Esophagus (tissue), 2 donors: ENCODE data around the gene SLC30A7. TPM values are rescaled to one million over a fixed set of nuclear protein-coding genes. Genes with fewer than 3 reads are reported as not detected.

ENCODE experiments used
- H3K27ac ChIP-seq, 2 donors: one replicate each; pipeline ENCODE4 v1.5.1; 2013; ENCODE audit warnings: low read depth in 2 of 2, mild to moderate bottlenecking in 2 of 2, inconsistent platforms in 1 of 2, low read length in 1 of 2, moderate library complexity in 1 of 2
- H3K27me3 ChIP-seq, 2 donors: one replicate each; pipeline ENCODE4 v1.6.1; 2013; ENCODE audit warnings: low read length in 2 of 2, control low read depth in 1 of 2, mild to moderate bottlenecking in 1 of 2; ENCODE audit not compliant: insufficient read depth in 2 of 2, control insufficient read depth in 1 of 2
- H3K36me3 ChIP-seq, 2 donors: one replicate each; pipeline ENCODE4 v1.6.1; 2013; ENCODE audit warnings: low read length in 1 of 2; ENCODE audit not compliant: control insufficient read depth in 2 of 2, insufficient read depth in 2 of 2
- H3K4me1 ChIP-seq, 2 donors: one replicate each; pipeline ENCODE4 v1.6.1; 2013; ENCODE audit warnings: low read length in 1 of 2; ENCODE audit not compliant: control insufficient read depth in 2 of 2, insufficient read depth in 2 of 2
- H3K4me3 ChIP-seq, 2 donors: one replicate each; pipeline ENCODE4 v1.5.1; 2013; ENCODE audit warnings: low read length in 2 of 2, mild to moderate bottlenecking in 2 of 2, low read depth in 1 of 2, moderate library complexity in 1 of 2
- H3K9me3 ChIP-seq, 2 donors: one replicate each; pipeline ENCODE4 v1.6.1; 2013; ENCODE audit warnings: mild to moderate bottlenecking in 2 of 2, low read depth in 1 of 2, low read length in 1 of 2, moderate library complexity in 1 of 2; ENCODE audit not compliant: control insufficient read depth in 2 of 2, insufficient read depth in 1 of 2
- WGBS, 2 donors: extraction: QIAGEN DNeasy Blood & Tissue Kit; methylation state at CpG; one replicate each; pipeline ENCODE4 v1.1.7; 2013; 5-methylcytosine and 5-hydroxymethylcytosine counted together
- polyA plus RNA-seq, 2 donors: library from polyadenylated mRNA; stranded (reverse); fragments of 200-250 nt; gene quantifications; one replicate each; pipeline ENCODE4 v1.2.3, GENCODE V29; 2013
- donor health status: healthy with polysubstance abuse.
- donor health status: Bipolar disorder and iron deficiency.

The SLC30A7 gene
- polyA plus RNA-seq, 2 donors, result 2.2 to 2.8 TPM

- Histone ChIP-seq H3K36me3 (no peaks in the 10 kb centered on the region), H3K4me3 (no peak overlapping the region), H3K27me3 (no peaks in the 10 kb centered on the region), H3K27ac (no peak overlapping the region), H3K9me3 (no peaks in the 10 kb centered on the region), H3K4me1 (no peaks in the 10 kb centered on the region)
- 18 to 24% methylated on average over 5 of the region's 5 CpGs for WGBS, 2 donors
Observed at GRCh38 chr1:100866041-100866900, 29.6 kb upstream of the SLC30A7 start.

GRCh38 chr1:100866901-100867206 lies 29.0 kb upstream of the SLC30A7 start:
- H3K4me3 ChIP-seq, result no peak overlapping the region
- no peaks in the 10 kb centered on the region for H3K27me3 ChIP-seq
- H3K36me3 ChIP-seq, result no peaks in the 10 kb centered on the region
- WGBS, 2 donors, result 64% methylated on average over 2 of the region's 2 CpGs
- H3K9me3 ChIP-seq, result no peaks in the 10 kb centered on the region
- H3K4me1 ChIP-seq, result no peaks in the 10 kb centered on the region
- no peak overlapping the region for H3K27ac ChIP-seq

GRCh38 chr1:100868364-100868995 lies 27.4 kb upstream of the SLC30A7 start:
- Histone ChIP-seq H3K9me3 (no peaks in the 10 kb centered on the region), H3K27ac (no peak overlapping the region)
- WGBS, 2 donors, result 11 to 16% methylated on average over 7 of the region's 7 CpGs

GRCh38 chr1:100869996-100870395 lies 25.9 kb upstream of the SLC30A7 start:
- Histone ChIP-seq H3K36me3 (no peaks in the 10 kb centered on the region), H3K9me3 (no peaks in the 10 kb centered on the region), H3K27me3 (no peaks in the 10 kb centered on the region), H3K4me1 (no peaks in the 10 kb centered on the region), H3K4me3 (no peak overlapping the region), H3K27ac (no peak overlapping the region)
- WGBS, 2 donors, result 86 to 87% methylated on average over 2 of the region's 2 CpGs

More at GRCh38 chr1:100868364-100868995, 27.4 kb upstream of the SLC30A7 start:
- no peak overlapping the region for H3K4me3 ChIP-seq
- no peaks in the 10 kb centered on the region for H3K27me3 ChIP-seq
- no peaks in the 10 kb centered on the region for H3K36me3 ChIP-seq
- H3K4me1 ChIP-seq, result no peaks in the 10 kb centered on the region

- Histone ChIP-seq H3K27me3 (no peaks in the 10 kb centered on the region), H3K27ac (no peak overlapping the region), H3K36me3 (no peaks in the 10 kb centered on the region), H3K4me1 (no peaks in the 10 kb centered on the region), H3K4me3 (no peak overlapping the region), H3K9me3 (no peaks in the 10 kb centered on the region)
- WGBS, 2 donors, result 72 to 79% methylated on average over 2 of the region's 2 CpGs
Observed at GRCh38 chr1:100874433-100874832, 21.5 kb upstream of the SLC30A7 start.

- H3K9me3 ChIP-seq, result no peaks in the 10 kb centered on the region
- no peaks in the 10 kb centered on the region for H3K36me3 ChIP-seq
- no peaks in the 10 kb centered on the region for H3K4me1 ChIP-seq
- H3K27ac ChIP-seq, result no peak overlapping the region
- no peak overlapping the region for H3K4me3 ChIP-seq
- H3K27me3 ChIP-seq, result no peaks in the 10 kb centered on the region
- 81 to 82% methylated on average over 3 of the region's 3 CpGs for WGBS, 2 donors
Observed at GRCh38 chr1:100875228-100875627, 20.7 kb upstream of the SLC30A7 start.

GRCh38 chr1:100876291-100876690 lies 19.6 kb upstream of the SLC30A7 start:
- no peak overlapping the region for H3K4me3 ChIP-seq
- H3K27ac ChIP-seq, result no peak overlapping the region
- H3K27me3 ChIP-seq, result no peaks in the 10 kb centered on the region
- H3K4me1 ChIP-seq, result no peaks in the 10 kb centered on the region
- H3K9me3 ChIP-seq, result no peaks in the 10 kb centered on the region
- no peaks in the 10 kb centered on the region for H3K36me3 ChIP-seq

- Histone ChIP-seq H3K27ac (no peak overlapping the region), H3K4me1 (no peaks in the 10 kb centered on the region), H3K4me3 (no peak overlapping the region), H3K27me3 (no peaks in the 10 kb centered on the region), H3K9me3 (no peaks in the 10 kb centered on the region), H3K36me3 (no peaks in the 10 kb centered on the region)
Observed at GRCh38 chr1:100879422-100879821, 16.5 kb upstream of the SLC30A7 start.

GRCh38 chr1:100881687-100882086 lies 14.2 kb upstream of the SLC30A7 start:
- Histone ChIP-seq H3K36me3 (no peaks in the 10 kb centered on the region), H3K4me3 (no peak overlapping the region), H3K27ac (no peak overlapping the region), H3K4me1 (no peaks in the 10 kb centered on the region), H3K27me3 (no peaks in the 10 kb centered on the region), H3K9me3 (no peaks in the 10 kb centered on the region)
- 88 to 91% methylated on average over 3 of the region's 3 CpGs for WGBS, 2 donors

GRCh38 chr1:100882698-100883097 lies 13.2 kb upstream of the SLC30A7 start:
- H3K4me1 ChIP-seq, result no peaks in the 10 kb centered on the region
- H3K36me3 ChIP-seq, result no peaks in the 10 kb centered on the region
- no peak overlapping the region for H3K27ac ChIP-seq
- H3K27me3 ChIP-seq, result no peaks in the 10 kb centered on the region
- WGBS, 2 donors, result 51 to 59% methylated on average over 2 of the region's 2 CpGs
- no peak overlapping the region for H3K4me3 ChIP-seq
- H3K9me3 ChIP-seq, result no peaks in the 10 kb centered on the region
